ENCODE data around the gene EXOC6B. TPM values are rescaled to one million over a fixed set of nuclear protein-coding genes. Genes with fewer than 3 reads are reported as not detected.

EXOC6B gene
- total RNA-seq, 2 experiments from 2014 or later: 6.2 to 8.3 TPM

- ChIA-PET POLR2A (no interaction called here), CTCF (no interaction called here)
- no peak overlapping the region for H3K27ac Mint-ChIP-seq
- H3K9me3 Mint-ChIP-seq: peaks cover 4% of the 10 kb centered on the region
- H3K36me3 Mint-ChIP-seq (ENCODE audit: low read depth): peaks cover 9% of the 10 kb centered on the region
- intact Hi-C loops (cut with micrococcal nuclease): no loop called here
- no peak for TF ChIP-seq CTCF (IDR thresholded peaks at IDR 0.05)
- DNase-seq: no peak
- H3K27me3 Mint-ChIP-seq: no peaks in the 10 kb centered on the region
- H3K4me3 Mint-ChIP-seq: no peak overlapping the region
- H3K4me1 Mint-ChIP-seq (ENCODE audit: low read depth): no peaks in the 10 kb centered on the region
- ATAC-seq: no peak
Observed at GRCh38 chr2:72673279-72673678, 152.6 kb downstream of the EXOC6B start.

- ATAC-seq (no peak), DNase-seq (no peak)
- Mint-ChIP-seq H3K4me1 (ENCODE audit: low read depth) (no peaks in the 10 kb centered on the region), H3K27me3 (no peaks in the 10 kb centered on the region), H3K27ac (no peak overlapping the region), H3K9me3 (peaks cover 24% of the 10 kb centered on the region), H3K4me3 (no peak overlapping the region), H3K36me3 (ENCODE audit: low read depth) (peaks cover 24% of the 10 kb centered on the region)
- CTCF ChIA-PET: no interaction called here
- POLR2A ChIA-PET: no interaction called here
- no peak for TF ChIP-seq CTCF (IDR thresholded peaks at IDR 0.05)
- intact Hi-C loops (cut with micrococcal nuclease): no loop called here
Observed at GRCh38 chr2:72669121-72669520, 156.7 kb downstream of the EXOC6B start.

GRCh38 chr2:72668647-72669046 lies 157.2 kb downstream of the EXOC6B start:
- CTCF ChIA-PET: no interaction called here
- ATAC-seq (no peak), DNase-seq (no peak)
- H3K4me3 Mint-ChIP-seq: no peak overlapping the region
- H3K27me3 Mint-ChIP-seq: no peaks in the 10 kb centered on the region
- peaks cover 24% of the 10 kb centered on the region for H3K36me3 Mint-ChIP-seq (ENCODE audit: low read depth)
- no peak overlapping the region for H3K27ac Mint-ChIP-seq
- POLR2A ChIA-PET: interaction anchor here (0.6 kb wide), 1 partner anchor 805 kb away, joined by 3 read pairs; no protein-coding TSS in a partner anchor
- intact Hi-C loops (cut with micrococcal nuclease): no loop called here
- H3K4me1 Mint-ChIP-seq (ENCODE audit: low read depth): no peaks in the 10 kb centered on the region
- peaks cover 25% of the 10 kb centered on the region for H3K9me3 Mint-ChIP-seq
- no peak for TF ChIP-seq CTCF (IDR thresholded peaks at IDR 0.05)

GRCh38 chr2:72665448-72665847 lies 160.4 kb downstream of the EXOC6B start:
- Mint-ChIP-seq H3K4me1 (ENCODE audit: low read depth) (no peaks in the 10 kb centered on the region), H3K27me3 (no peaks in the 10 kb centered on the region), H3K36me3 (ENCODE audit: low read depth) (peaks cover 21% of the 10 kb centered on the region), H3K27ac (no peak overlapping the region), H3K4me3 (no peak overlapping the region), H3K9me3 (peaks cover 25% of the 10 kb centered on the region)
- intact Hi-C loops (cut with micrococcal nuclease): no loop called here
- DNase-seq: no peak
- CTCF ChIA-PET: no interaction called here
- ATAC-seq: no peak
- no peak for TF ChIP-seq CTCF (IDR thresholded peaks at IDR 0.05)
- POLR2A ChIA-PET: no interaction called here

- ChIA-PET POLR2A (no interaction called here), CTCF (no interaction called here)
- ATAC-seq (no peak), DNase-seq (no peak)
- no peak for TF ChIP-seq CTCF (IDR thresholded peaks at IDR 0.05)
- no peak overlapping the region for H3K27ac Mint-ChIP-seq
- no peaks in the 10 kb centered on the region for H3K4me1 Mint-ChIP-seq (ENCODE audit: low read depth)
- peaks cover 9% of the 10 kb centered on the region for H3K36me3 Mint-ChIP-seq (ENCODE audit: low read depth)
- no peaks in the 10 kb centered on the region for H3K27me3 Mint-ChIP-seq
- H3K4me3 Mint-ChIP-seq: no peak overlapping the region
- intact Hi-C loops (cut with micrococcal nuclease): no loop called here
- H3K9me3 Mint-ChIP-seq: peaks cover 12% of the 10 kb centered on the region
Observed at GRCh38 chr2:72661985-72662384, 163.8 kb downstream of the EXOC6B start.

Measured in activated CD8-positive, alpha-beta T cell treated with anti-CD3 and anti-CD28 coated beads for 36 hours (primary cell).